Erythroblast (primary cell): ENCODE measurements around the gene DRD2.

Experiments
- GATA1 ChIP-seq: IDR thresholded peaks from 2 replicates; pipeline ENCODE4 v1.6.1; 2011; ENCODE audit warnings: low read depth, mild to moderate bottlenecking, control low read depth, low read length, moderate library complexity
- POLR2A ChIP-seq: IDR thresholded peaks from 2 replicates; pipeline ENCODE4 v1.6.1; 2011; ENCODE audit warnings: mild to moderate bottlenecking, low read length

DNA sequence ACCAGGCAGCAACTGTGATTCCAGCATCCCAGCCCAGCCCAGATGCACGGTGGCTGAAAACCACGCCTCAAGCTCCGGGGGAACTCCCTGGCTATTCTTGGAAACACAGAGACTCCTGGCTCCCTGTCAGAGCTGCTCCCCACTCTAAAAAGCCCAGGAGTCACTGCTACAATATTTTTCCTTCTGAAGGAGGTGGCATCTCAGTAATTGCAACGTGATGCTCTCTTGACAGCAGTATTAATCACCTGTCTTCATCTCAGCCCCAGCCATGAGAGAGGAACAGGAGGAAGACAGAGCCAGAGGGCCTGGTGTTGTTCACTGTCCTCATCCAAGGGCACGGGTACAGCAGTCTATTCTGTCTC is 26.9 kb downstream of the DRD2 start:
- TF ChIP-seq POLR2A (no peak), GATA1 (no peak)
